Natural killer cell treated with Interleukin-12 subunit alpha and Interleukin-12 subunit beta and Interleukin-15 and Interleukin-18, amount 100 ng/mL, for 72 hours (primary cell): Measurements from ENCODE around the gene PCNX1. TPM values are rescaled to one million over a fixed set of nuclear protein-coding genes. Genes with fewer than 3 reads are reported as not detected.
"Not testable (repeated sequence)": the region's sequence is repeated elsewhere in the genome, so short reads cannot be mapped to it uniquely, and the experiment has no call there.

ENCODE experiments used
- ATAC-seq, 2 donors: fragments of 150-1000 bp; cut with Tn5 transposase in 1 of 2; sonication (Bioruptor Pico), chemical (Tn5 transposase) in 1 of 2; 2 replicates each; pipeline ENCODE4 v1.10.0; 2021
- DNase-seq: peaks from one replicate; pipeline ENCODE4 v3.0.0; 2022; ENCODE audit warnings: low spot score
- H3K27ac Mint-ChIP-seq, 2 donors: 1 replicate in 1 of 2; 2 replicates in 1 of 2; pipeline ENCODE4 v1.8.0; 2022; ENCODE audit warnings: mixed read lengths in 2 of 2, mild to moderate bottlenecking in 1 of 2, moderate library complexity in 1 of 2
- H3K27me3 Mint-ChIP-seq, 2 donors: 1 replicate in 1 of 2; 2 replicates in 1 of 2; pipeline ENCODE4 v1.8.0; 2022; ENCODE audit warnings: mixed read lengths in 2 of 2
- H3K36me3 Mint-ChIP-seq: one replicate; pipeline ENCODE4 v1.8.0; 2022; ENCODE audit warnings: mixed read lengths
- H3K4me1 Mint-ChIP-seq, 2 donors: 1 replicate in 1 of 2; 2 replicates in 1 of 2; pipeline ENCODE4 v1.8.0; 2022; ENCODE audit warnings: low read depth in 2 of 2, mixed read lengths in 2 of 2, mild to moderate bottlenecking in 1 of 2
- H3K4me3 Mint-ChIP-seq: one replicate; pipeline ENCODE4 v1.8.0; 2022; ENCODE audit warnings: mixed read lengths
- H3K9me3 Mint-ChIP-seq: 2 replicates; pipeline ENCODE4 v1.8.0; 2022; ENCODE audit warnings: mixed read lengths
- total RNA-seq, 2 donors: library from RNA; stranded (reverse); gene quantifications; one replicate each; pipeline ENCODE4 v1.2.3, GENCODE V29; 2022

The PCNX1 gene
- total RNA-seq, 2 donors from 2014 or later: 81.7 to 156 TPM

- ATAC-seq (no peak), DNase-seq (no peak)
- Mint-ChIP-seq H3K36me3 (no peaks in the 10 kb centered on the region), H3K4me3 (no peak overlapping the region), H3K27me3 (peaks cover 3 to 4% of the 10 kb centered on the region in 2 donors), H3K9me3 (no peaks in the 10 kb centered on the region), H3K27ac (no peak overlapping the region), H3K4me1 (peaks cover 9 to 15% of the 10 kb centered on the region in 2 donors)
Observed at GRCh38 chr14:71135496-71135895, 228.2 kb downstream of the PCNX1 start.

GRCh38 chr14:71135911-71136310 is 228.7 kb downstream of the PCNX1 start:
- no peak overlapping the region for H3K27ac Mint-ChIP-seq
- no peak overlapping the region for H3K4me3 Mint-ChIP-seq
- peaks cover 5 to 11% of the 10 kb centered on the region in 2 donors for H3K4me1 Mint-ChIP-seq
- H3K9me3 Mint-ChIP-seq: no peaks in the 10 kb centered on the region
- H3K27me3 Mint-ChIP-seq: peaks cover 3 to 4% of the 10 kb centered on the region in 2 donors
- ATAC-seq (no peak), DNase-seq (no peak)
- no peaks in the 10 kb centered on the region for H3K36me3 Mint-ChIP-seq

GRCh38 chr14:71136386-71137060 is 229.3 kb downstream of the PCNX1 start:
- no peak overlapping the region for H3K4me3 Mint-ChIP-seq
- DNase-seq (no peak), ATAC-seq (no peak)
- H3K27me3 Mint-ChIP-seq: peaks cover 3 to 4% of the 10 kb centered on the region in 2 donors
- H3K27ac Mint-ChIP-seq: no peak overlapping the region
- H3K4me1 Mint-ChIP-seq: peaks cover 3 to 5% of the 10 kb centered on the region in 2 donors
- no peaks in the 10 kb centered on the region for H3K36me3 Mint-ChIP-seq
- H3K9me3 Mint-ChIP-seq: no peaks in the 10 kb centered on the region

GRCh38 chr14:71137536-71138447 is 230.5 kb downstream of the PCNX1 start:
- Mint-ChIP-seq H3K9me3 (no peaks in the 10 kb centered on the region), H3K4me3 (no peak overlapping the region), H3K36me3 (no peaks in the 10 kb centered on the region), H3K4me1 (peaks cover 14 to 15% of the 10 kb centered on the region in 2 donors), H3K27ac (no peak overlapping the region), H3K27me3 (peaks cover 3 to 4% of the 10 kb centered on the region in 2 donors)
- DNase-seq: no peak
- no peak for ATAC-seq

GRCh38 chr14:71138448-71139293 is 231.4 kb downstream of the PCNX1 start:
- H3K27ac Mint-ChIP-seq: no peak overlapping the region
- H3K4me3 Mint-ChIP-seq: no peak overlapping the region
- peaks cover 22 to 24% of the 10 kb centered on the region in 2 donors for H3K4me1 Mint-ChIP-seq
- no peak for DNase-seq
- peak in 1 of 2 donors; percentile 65 for ATAC-seq
- no peaks in the 10 kb centered on the region for H3K27me3 Mint-ChIP-seq
- no peaks in the 10 kb centered on the region for H3K9me3 Mint-ChIP-seq
- no peaks in the 10 kb centered on the region for H3K36me3 Mint-ChIP-seq

- no peak overlapping the region for H3K27ac Mint-ChIP-seq
Observed at GRCh38 chr14:71139294-71139946, 232.2 kb downstream of the PCNX1 start.

GRCh38 chr14:71140157-71140556 is 232.9 kb downstream of the PCNX1 start:
- DNase-seq (no peak), ATAC-seq (no peak)
- Mint-ChIP-seq H3K4me3 (no peak overlapping the region), H3K27ac (no peak overlapping the region), H3K27me3 (no peaks in the 10 kb centered on the region), H3K36me3 (no peaks in the 10 kb centered on the region), H3K4me1 (peaks cover 23 to 26% of the 10 kb centered on the region in 2 donors), H3K9me3 (no peaks in the 10 kb centered on the region)

More at GRCh38 chr14:71139294-71139946, 232.2 kb downstream of the PCNX1 start:
- Mint-ChIP-seq H3K9me3 (no peaks in the 10 kb centered on the region), H3K27me3 (no peaks in the 10 kb centered on the region), H3K4me3 (no peak overlapping the region), H3K4me1 (peaks cover 23 to 26% of the 10 kb centered on the region in 2 donors), H3K36me3 (no peaks in the 10 kb centered on the region)
- DNase-seq (no peak), ATAC-seq (no peak)

GRCh38 chr14:71141701-71142374 is 234.6 kb downstream of the PCNX1 start:
- DNase-seq (no peak), ATAC-seq (no peak)
- Mint-ChIP-seq H3K27ac (peak overlapping the region; percentile 54 to 81), H3K9me3 (no peaks in the 10 kb centered on the region), H3K4me1 (peaks cover 23 to 26% of the 10 kb centered on the region in 2 donors), H3K27me3 (no peaks in the 10 kb centered on the region), H3K4me3 (peak overlapping the region; percentile 68), H3K36me3 (no peaks in the 10 kb centered on the region)

- DNase-seq (no peak), ATAC-seq (peak; percentile 82 to 85)
- Mint-ChIP-seq H3K9me3 (no peaks in the 10 kb centered on the region), H3K27ac (peak overlapping the region; percentile 81 to 86), H3K36me3 (no peaks in the 10 kb centered on the region), H3K4me3 (peak overlapping the region; percentile 68), H3K27me3 (no peaks in the 10 kb centered on the region), H3K4me1 (peaks cover 23 to 26% of the 10 kb centered on the region in 2 donors)
Observed at GRCh38 chr14:71142375-71143038, 235.2 kb downstream of the PCNX1 start.

GRCh38 chr14:71143381-71144290 is 236.4 kb downstream of the PCNX1 start:
- Mint-ChIP-seq H3K9me3 (no peaks in the 10 kb centered on the region), H3K36me3 (no peaks in the 10 kb centered on the region), H3K4me3 (peak overlapping the region; percentile 68), H3K4me1 (peaks cover 25 to 26% of the 10 kb centered on the region in 2 donors), H3K27ac (peak overlapping the region; percentile 81 to 86), H3K27me3 (no peaks in the 10 kb centered on the region)
- DNase-seq: no peak
- peak; percentile 81 to 87 for ATAC-seq

- H3K9me3 Mint-ChIP-seq, H3K36me3 Mint-ChIP-seq, DNase-seq, H3K27me3 Mint-ChIP-seq, H3K27ac Mint-ChIP-seq, H3K4me3 Mint-ChIP-seq, ATAC-seq: not testable (repeated sequence)
- peaks cover 15 to 22% of the 10 kb centered on the region in 2 donors for H3K4me1 Mint-ChIP-seq
Observed at GRCh38 chr14:71147335-71147734, 240.1 kb downstream of the PCNX1 start.
